ENCODE results near the gene SGSM1. TPM values are rescaled to one million over a fixed set of nuclear protein-coding genes. Genes with fewer than 3 reads are reported as not detected.

Gene SGSM1
- polyA plus RNA-seq, 3 donors: not detected

DNA sequence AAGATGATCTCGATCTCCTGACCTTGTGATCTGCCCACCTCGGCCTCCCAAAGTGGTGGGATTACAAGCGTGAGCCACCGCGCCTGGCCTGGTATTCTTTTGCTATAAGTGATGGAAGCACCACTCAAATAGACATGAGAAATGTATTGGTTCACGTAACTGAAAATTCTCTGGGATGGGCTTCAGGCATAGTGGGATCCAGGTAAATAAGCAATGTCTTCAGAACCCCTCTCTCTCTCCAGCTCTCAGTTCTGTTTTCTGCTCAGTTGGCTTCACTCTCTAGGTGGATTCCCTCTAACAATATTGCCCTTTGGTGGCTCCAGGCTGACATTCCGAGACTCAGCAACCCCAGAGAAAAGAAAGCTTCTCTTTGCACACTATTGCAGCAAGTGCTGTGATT is 141.4 kb downstream of the SGSM1 start:
- no peak overlapping the region for H3K4me3 ChIP-seq (replicated peaks in 1 of 3; ENCODE audit: low read depth in 2 of 3, low read length in 3 of 3)
- H3K27ac ChIP-seq (ENCODE audit: low read depth in 1 of 2, low read length in 2 of 2): no peak overlapping the region
- DNase-seq: no peak
- H3K9me3 ChIP-seq (replicated peaks in 1 of 2; ENCODE audit: control insufficient read depth in 1 of 2, insufficient read depth in 1 of 2, low read length in 2 of 2): no peaks in the 10 kb centered on the region
- H4K20me1 ChIP-seq (ENCODE audit: insufficient read depth, low read length): no peaks in the 10 kb centered on the region
- H3K79me2 ChIP-seq (ENCODE audit: insufficient read depth, low read length): no peaks in the 10 kb centered on the region
- H2AFZ ChIP-seq (ENCODE audit: insufficient read depth, low read depth, low read length, poor library complexity, severe bottlenecking): no peak overlapping the region
- H3K27ac Mint-ChIP-seq: no peak overlapping the region
- no peak overlapping the region for H3K4me3 Mint-ChIP-seq
- WGBS (ENCODE audit: insufficient coverage): 83% methylated on average over 1 of the region's 7 CpGs
- TF ChIP-seq, protein P1, sequence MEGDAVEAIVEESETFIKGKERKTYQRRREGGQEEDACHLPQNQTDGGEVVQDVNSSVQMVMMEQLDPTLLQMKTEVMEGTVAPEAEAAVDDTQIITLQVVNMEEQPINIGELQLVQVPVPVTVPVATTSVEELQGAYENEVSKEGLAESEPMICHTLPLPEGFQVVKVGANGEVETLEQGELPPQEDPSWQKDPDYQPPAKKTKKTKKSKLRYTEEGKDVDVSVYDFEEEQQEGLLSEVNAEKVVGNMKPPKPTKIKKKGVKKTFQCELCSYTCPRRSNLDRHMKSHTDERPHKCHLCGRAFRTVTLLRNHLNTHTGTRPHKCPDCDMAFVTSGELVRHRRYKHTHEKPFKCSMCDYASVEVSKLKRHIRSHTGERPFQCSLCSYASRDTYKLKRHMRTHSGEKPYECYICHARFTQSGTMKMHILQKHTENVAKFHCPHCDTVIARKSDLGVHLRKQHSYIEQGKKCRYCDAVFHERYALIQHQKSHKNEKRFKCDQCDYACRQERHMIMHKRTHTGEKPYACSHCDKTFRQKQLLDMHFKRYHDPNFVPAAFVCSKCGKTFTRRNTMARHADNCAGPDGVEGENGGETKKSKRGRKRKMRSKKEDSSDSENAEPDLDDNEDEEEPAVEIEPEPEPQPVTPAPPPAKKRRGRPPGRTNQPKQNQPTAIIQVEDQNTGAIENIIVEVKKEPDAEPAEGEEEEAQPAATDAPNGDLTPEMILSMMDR (IDR thresholded peaks at IDR 0.05): no peak
- no peak overlapping the region for H3K4me2 ChIP-seq (replicated peaks; ENCODE audit: extremely low read depth, low read length, poor library complexity, severe bottlenecking)
- no peaks in the 10 kb centered on the region for H3K9me3 Mint-ChIP-seq
- peaks cover 8% of the 10 kb centered on the region for H3K4me1 Mint-ChIP-seq
- H3K27me3 Mint-ChIP-seq (ENCODE audit: low read depth in 3 of 3): peaks cover 19 to 43% (median 31%) of the 10 kb centered on the region in 3 donors
- H3K4me1 ChIP-seq (ENCODE audit: control insufficient read depth in 1 of 2, insufficient read depth in 2 of 2, low read length in 2 of 2): peaks cover 3 to 6% of the 10 kb centered on the region in 2 donors
- H3K27me3 ChIP-seq (ENCODE audit: control insufficient read depth in 2 of 2, insufficient read depth in 2 of 2, low read length in 2 of 2): peaks cover 14 to 28% of the 10 kb centered on the region in 2 donors
- H3K36me3 Mint-ChIP-seq: peaks cover 0 to 2% of the 10 kb centered on the region in 2 donors
- no peaks in the 10 kb centered on the region for H3K36me3 ChIP-seq (replicated peaks in 1 of 2; ENCODE audit: control insufficient read depth in 1 of 2, insufficient read depth in 2 of 2, low read length in 2 of 2)
- intact Hi-C loops (cut with micrococcal nuclease): no loop called here
- H3K9ac ChIP-seq (ENCODE audit: insufficient read depth, low read length, poor library complexity, severe bottlenecking): no peak overlapping the region

DNA sequence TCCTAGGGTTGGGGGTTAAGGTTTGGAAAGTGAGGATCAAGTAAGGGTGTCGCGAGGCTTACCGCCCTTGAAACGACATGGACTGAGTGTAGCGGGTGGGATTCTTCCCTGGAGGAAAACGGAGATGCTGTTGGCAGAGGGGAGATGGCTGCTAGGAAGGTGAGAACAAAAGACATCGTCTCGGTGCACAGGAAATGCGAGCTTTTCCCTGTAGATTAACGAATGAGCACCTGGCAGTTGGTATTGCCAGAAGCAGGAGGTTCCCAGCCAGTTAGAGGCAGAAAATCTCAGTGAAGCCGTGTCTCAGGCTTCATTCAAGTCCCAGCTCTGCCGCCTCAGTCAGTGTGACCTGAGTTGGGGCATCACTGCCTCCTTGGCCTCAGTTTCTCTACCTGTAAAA is 141.9 kb downstream of the SGSM1 start:
- Histone ChIP-seq H3K36me3 (replicated peaks in 1 of 2; ENCODE audit: control insufficient read depth in 1 of 2, insufficient read depth in 2 of 2, low read length in 2 of 2) (no peaks in the 10 kb centered on the region), H3K4me2 (replicated peaks; ENCODE audit: extremely low read depth, low read length, poor library complexity, severe bottlenecking) (no peak overlapping the region), H3K9me3 (replicated peaks in 1 of 2; ENCODE audit: control insufficient read depth in 1 of 2, insufficient read depth in 1 of 2, low read length in 2 of 2) (peaks cover 0 to 1% of the 10 kb centered on the region in 2 donors), H3K27ac (ENCODE audit: low read depth in 1 of 2, low read length in 2 of 2) (no peak overlapping the region), H3K9ac (ENCODE audit: insufficient read depth, low read length, poor library complexity, severe bottlenecking) (no peak overlapping the region), H3K79me2 (ENCODE audit: insufficient read depth, low read length) (no peaks in the 10 kb centered on the region), H3K4me3 (replicated peaks in 1 of 3; ENCODE audit: low read depth in 2 of 3, low read length in 3 of 3) (no peak overlapping the region), H4K20me1 (ENCODE audit: insufficient read depth, low read length) (no peaks in the 10 kb centered on the region), H2AFZ (ENCODE audit: insufficient read depth, low read depth, low read length, poor library complexity, severe bottlenecking) (no peak overlapping the region), H3K4me1 (ENCODE audit: control insufficient read depth in 1 of 2, insufficient read depth in 2 of 2, low read length in 2 of 2) (peaks cover 5 to 11% of the 10 kb centered on the region in 2 donors), H3K27me3 (ENCODE audit: control insufficient read depth in 2 of 2, insufficient read depth in 2 of 2, low read length in 2 of 2) (peaks cover 16 to 31% of the 10 kb centered on the region in 2 donors)
- Mint-ChIP-seq H3K9me3 (peaks cover 0 to 2% (median 0%) of the 10 kb centered on the region in 7 donors), H3K36me3 (peaks cover 0 to 2% of the 10 kb centered on the region in 2 donors), H3K4me3 (no peak overlapping the region), H3K4me1 (peaks cover 10% of the 10 kb centered on the region), H3K27me3 (ENCODE audit: low read depth in 3 of 3) (peaks cover 22 to 46% (median 34%) of the 10 kb centered on the region in 3 donors), H3K27ac (no peak overlapping the region)
- TF ChIP-seq, protein P1 (IDR thresholded peaks at IDR 0.05): no peak
- WGBS (ENCODE audit: insufficient coverage): 75% methylated on average over 11 of the region's 12 CpGs
- no peak for DNase-seq
- intact Hi-C loops (cut with micrococcal nuclease): no loop called here

Measured in CD14-positive monocyte (primary cell).